MCF 10A (cell line): ENCODE data around the gene DNAH6. TPM values are rescaled to one million over a fixed set of nuclear protein-coding genes. Genes with fewer than 3 reads are reported as not detected.

Source experiments
- BruUV-seq: library from RNA; stranded (reverse); fragments of 400-500 nt; replicated peaks from 2 replicates; lab custom pipeline; 2021; lab: Mats Ljungman, UMichigan
- CTCF ChIA-PET: fragments of 300-600 bp; sonication (Branson Sonifier 250); formaldehyde crosslinking; extraction: SDS; loops from one replicate; lab custom pipeline; 2021; ENCODE audit warnings: antibody characterized with exemption, inconsistent platforms; lab: Yijun Ruan, JAX
- POLR2A ChIA-PET: fragments of 300-600, 350-650 bp; sonication (Branson Sonifier 250); formaldehyde crosslinking; extraction: SDS; loops from one replicate; lab custom pipeline; 2020; ENCODE audit warnings: antibody characterized with exemption, inconsistent platforms; lab: Yijun Ruan, JAX
- DNase-seq: peaks from one replicate; pipeline ENCODE4 v3.0.0-alpha.2; 2018; ENCODE audit not compliant: unreplicated experiment
- H3K27ac Mint-ChIP-seq: one replicate; pipeline ENCODE4 v1.8.0; 2022; ENCODE audit warnings: mild to moderate bottlenecking, low read depth, mixed read lengths; ENCODE audit not compliant: unreplicated experiment
- H3K27me3 Mint-ChIP-seq: one replicate; pipeline ENCODE4 v1.8.0; 2022; ENCODE audit warnings: mixed read lengths; ENCODE audit not compliant: insufficient read depth, unreplicated experiment
- H3K36me3 Mint-ChIP-seq: one replicate; pipeline ENCODE4 v1.8.0; 2022; ENCODE audit warnings: mild to moderate bottlenecking, moderate library complexity, mixed read lengths; ENCODE audit not compliant: insufficient read depth, unreplicated experiment
- H3K4me1 Mint-ChIP-seq: one replicate; pipeline ENCODE4 v1.8.0; 2022; ENCODE audit warnings: mixed read lengths; ENCODE audit not compliant: insufficient read depth, unreplicated experiment
- H3K4me3 Mint-ChIP-seq: one replicate; pipeline ENCODE4 v1.8.0; 2022; ENCODE audit warnings: mild to moderate bottlenecking, moderate library complexity, mixed read lengths; ENCODE audit not compliant: unreplicated experiment
- H3K9me3 Mint-ChIP-seq: one replicate; pipeline ENCODE4 v1.8.0; 2022; ENCODE audit warnings: mixed read lengths; ENCODE audit not compliant: unreplicated experiment
- CTCF ChIP-seq: fragments of 200-600 bp; IDR thresholded peaks from one replicate; pipeline ENCODE4 v1.8.0; 2022; ENCODE audit warnings: antibody characterized with exemption, mild to moderate bottlenecking; ENCODE audit not compliant: unreplicated experiment
- intact Hi-C: fragments of 100-400 bp; cut with micrococcal nuclease; formaldehyde crosslinking; loops from 2 replicates; pipeline ENCODE4 v1.14.1; 2022
- total RNA-seq: library from RNA; stranded (reverse); gene quantifications from 2 replicates; pipeline ENCODE4 v1.2.3, GENCODE V29; 2022

The DNAH6 gene
- total RNA-seq, 1 experiment from 2014 or later: 0.14 TPM

GRCh38 chr2:84652431-84652830 lies 136.1 kb downstream of the DNAH6 start:
- no peaks in the 10 kb centered on the region for H3K36me3 Mint-ChIP-seq
- POLR2A ChIA-PET: no interaction called here
- no peaks in the 10 kb centered on the region for H3K9me3 Mint-ChIP-seq
- H3K27ac Mint-ChIP-seq: no peak overlapping the region
- DNase-seq: no peak
- no TSS peak for BruUV-seq
- CTCF ChIA-PET: interaction anchor here (0.5 to 0.6 kb wide), 2 partner anchors 78 to 208 kb away, joined by 3 read pairs; no protein-coding TSS in a partner anchor
- H3K4me1 Mint-ChIP-seq: no peaks in the 10 kb centered on the region
- no peak for TF ChIP-seq CTCF
- H3K27me3 Mint-ChIP-seq: no peaks in the 10 kb centered on the region
- intact Hi-C loops: no loop called here
- no peak overlapping the region for H3K4me3 Mint-ChIP-seq

DNA sequence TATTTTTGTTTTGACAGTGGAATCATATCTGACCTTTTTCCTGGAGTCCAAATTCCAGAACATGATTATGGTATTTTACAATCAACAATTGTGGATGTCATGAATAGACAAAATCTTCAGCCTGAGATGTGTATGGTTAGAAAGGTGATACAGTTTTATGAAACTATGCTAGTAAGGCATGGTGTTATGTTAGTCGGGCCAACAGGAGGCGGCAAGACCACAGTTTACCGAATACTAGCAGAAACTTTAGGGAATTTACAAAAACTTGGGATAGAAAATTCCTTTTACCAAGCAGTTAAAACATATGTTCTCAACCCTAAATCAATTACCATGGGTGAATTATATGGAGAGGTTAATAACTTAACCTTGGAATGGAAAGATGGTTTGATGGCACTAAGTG lies 137.0 kb downstream of the DNAH6 start:
- Mint-ChIP-seq H3K4me1 (no peaks in the 10 kb centered on the region), H3K27me3 (no peaks in the 10 kb centered on the region), H3K36me3 (no peaks in the 10 kb centered on the region), H3K4me3 (no peak overlapping the region), H3K27ac (no peak overlapping the region), H3K9me3 (no peaks in the 10 kb centered on the region)
- ChIA-PET CTCF (no interaction called here), POLR2A (no interaction called here)
- intact Hi-C loops: no loop called here
- DNase-seq: no peak
- no peak for TF ChIP-seq CTCF
- BruUV-seq: no TSS peak

DNA sequence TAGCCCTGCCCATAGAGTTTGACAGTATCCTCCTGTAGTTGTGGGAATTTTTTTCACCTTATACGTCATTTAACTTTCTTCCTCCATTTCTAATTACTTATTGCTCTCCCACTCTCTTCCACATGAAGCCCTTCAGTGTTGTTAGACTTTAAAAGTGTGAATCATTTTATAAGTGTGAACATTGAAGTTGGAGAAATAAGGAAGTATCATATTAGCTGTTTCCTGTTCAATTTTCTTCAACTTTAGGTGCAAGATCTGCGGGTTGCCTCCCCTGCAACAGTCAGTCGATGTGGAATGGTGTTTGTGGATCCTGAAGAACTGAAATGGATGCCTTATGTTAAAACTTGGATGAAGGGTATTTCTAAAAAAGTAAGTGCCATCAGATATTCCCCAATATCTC lies 138.1 kb downstream of the DNAH6 start:
- Mint-ChIP-seq H3K4me3 (no peak overlapping the region), H3K36me3 (no peaks in the 10 kb centered on the region), H3K27me3 (no peaks in the 10 kb centered on the region), H3K27ac (no peak overlapping the region), H3K4me1 (no peaks in the 10 kb centered on the region), H3K9me3 (no peaks in the 10 kb centered on the region)
- no peak for TF ChIP-seq CTCF
- intact Hi-C loops: no loop called here
- CTCF ChIA-PET: no interaction called here
- POLR2A ChIA-PET: no interaction called here
- BruUV-seq: no TSS peak
- DNase-seq: no peak

DNA sequence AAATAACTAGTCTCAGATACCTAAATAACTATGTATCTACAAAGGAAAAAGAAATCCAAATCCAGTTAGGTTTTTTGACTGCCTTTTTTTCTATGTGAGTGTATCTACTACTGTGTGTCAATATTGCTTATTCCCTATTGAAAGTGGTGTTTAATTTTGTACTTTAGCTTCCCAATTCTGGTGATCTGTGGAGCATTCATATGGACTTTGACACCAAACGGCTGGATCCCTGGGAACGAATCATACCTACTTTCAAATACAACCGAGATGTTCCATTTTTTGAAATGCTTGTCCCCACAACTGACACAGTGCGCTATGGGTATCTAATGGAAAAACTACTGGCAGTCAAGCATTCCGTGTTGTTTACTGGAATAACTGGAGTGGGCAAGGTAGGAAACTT lies 152.8 kb downstream of the DNAH6 start:
- Mint-ChIP-seq H3K4me1 (no peaks in the 10 kb centered on the region), H3K4me3 (no peak overlapping the region), H3K27me3 (peaks cover 13% of the 10 kb centered on the region), H3K36me3 (no peaks in the 10 kb centered on the region), H3K9me3 (peaks cover 11% of the 10 kb centered on the region), H3K27ac (no peak overlapping the region)
- TF ChIP-seq CTCF: no peak
- no TSS peak for BruUV-seq
- no peak for DNase-seq
- ChIA-PET CTCF (no interaction called here), POLR2A (interaction anchor here (0.7 kb wide), 1 partner anchor 1504 kb away, joined by 3 read pairs; no protein-coding TSS in a partner anchor)
- intact Hi-C loops: no loop called here
